ENCODE data around the gene GUF1.

GUF1 gene

GRCh38 chr4:44678094-44679041 is at the start of gene GUF1:
Gene GUF1 (plus strand): TSS chr4:44678420. CDS start chr4:44678623, 203 bp downstream.
- peak; percentile 89 for DNase-seq

GRCh38 chr4:44629280-44629866 is 48.8 kb upstream of the GUF1 start:
- peak; percentile 49 for DNase-seq

GRCh38 chr4:44632089-44632488 is 46.1 kb upstream of the GUF1 start:
- no peak for DNase-seq

GRCh38 chr4:44632733-44633132 is 45.5 kb upstream of the GUF1 start:
- peak; percentile 8 for DNase-seq

GRCh38 chr4:44638091-44638490 is 40.1 kb upstream of the GUF1 start:
- DNase-seq, result no peak

- DNase-seq, result no peak
These were observed 32.1 kb upstream of the GUF1 start for GRCh38 chr4:44646151-44646550.

- no peak for DNase-seq
These were observed 26.8 kb upstream of the GUF1 start, which contains the start of gene YIPF7 for GRCh38 chr4:44651425-44651824. Gene YIPF7 (minus strand): TSS chr4:44651625. CDS start chr4:44650100, 1,525 bp downstream.

- no peak for DNase-seq
These were observed 26.2 kb upstream of the GUF1 start for GRCh38 chr4:44652002-44652401.

- no peak for DNase-seq
These were observed 17.8 kb upstream of the GUF1 start for GRCh38 chr4:44660396-44660795.

- no peak for DNase-seq
These were observed 16.1 kb upstream of the GUF1 start for GRCh38 chr4:44661940-44662622.

- DNase-seq, result no peak
These were observed 15.6 kb upstream of the GUF1 start for GRCh38 chr4:44662623-44663005.

- DNase-seq, result no peak
These were observed 14.5 kb upstream of the GUF1 start for GRCh38 chr4:44663539-44664263.

GRCh38 chr4:44668526-44668925 is 9.7 kb upstream of the GUF1 start:
- no peak for DNase-seq

GRCh38 chr4:44670506-44671199 is 7.6 kb upstream of the GUF1 start:
- DNase-seq, result no peak

- no peak for DNase-seq
These were observed 6.6 kb upstream of the GUF1 start for GRCh38 chr4:44671636-44672035.

GRCh38 chr4:44674471-44674870 is 3.7 kb upstream of the GUF1 start:
- no peak for DNase-seq

GRCh38 chr4:44675366-44675765 is 2.9 kb upstream of the GUF1 start:
- no peak for DNase-seq

GRCh38 chr4:44679060-44679459 is 840 bp downstream of the GUF1 start:
- no peak for DNase-seq

- DNase-seq, result no peak
These were observed 6.4 kb downstream of the GUF1 start for GRCh38 chr4:44684648-44685047.

GRCh38 chr4:44700427-44700826 is 22.2 kb downstream of the GUF1 start:
- no peak for DNase-seq

GRCh38 chr4:44701037-44701436 is 22.8 kb downstream of the GUF1 start:
- no peak for DNase-seq

- no peak for DNase-seq
These were observed 26.5 kb downstream of the GUF1 start for GRCh38 chr4:44704673-44705072.
